ENCODE data around the gene KCNJ8.
"Not testable (repeated sequence)": the region's sequence is repeated elsewhere in the genome, so short reads cannot be mapped to it uniquely, and the experiment has no call there.

KCNJ8 gene

DNA sequence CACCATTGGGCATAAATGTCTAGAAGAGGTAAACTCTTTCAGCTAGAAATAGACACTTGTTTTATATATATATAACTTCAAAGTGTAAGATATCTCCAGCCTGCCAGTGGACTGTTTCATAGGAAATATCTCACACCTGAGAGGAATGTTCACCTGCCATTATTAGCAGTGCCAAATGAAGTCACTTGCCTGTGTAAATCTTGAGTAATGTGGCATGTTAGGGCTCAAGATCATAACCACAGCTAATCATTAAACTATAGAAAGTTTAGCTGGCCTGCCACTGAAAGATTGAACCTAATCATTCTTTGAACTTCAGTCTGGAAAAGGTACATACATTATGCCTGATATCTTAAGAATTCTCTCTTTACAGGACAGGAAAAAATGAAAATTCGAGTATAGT is 25.5 kb upstream of the KCNJ8 start:
- H3K27ac ChIP-seq = no peak overlapping the region
- TF ChIP-seq ZFX (IDR thresholded peaks at IDR 0.05; ENCODE audit: borderline replicate concordance) = no peak
- TF ChIP-seq, protein P1, sequence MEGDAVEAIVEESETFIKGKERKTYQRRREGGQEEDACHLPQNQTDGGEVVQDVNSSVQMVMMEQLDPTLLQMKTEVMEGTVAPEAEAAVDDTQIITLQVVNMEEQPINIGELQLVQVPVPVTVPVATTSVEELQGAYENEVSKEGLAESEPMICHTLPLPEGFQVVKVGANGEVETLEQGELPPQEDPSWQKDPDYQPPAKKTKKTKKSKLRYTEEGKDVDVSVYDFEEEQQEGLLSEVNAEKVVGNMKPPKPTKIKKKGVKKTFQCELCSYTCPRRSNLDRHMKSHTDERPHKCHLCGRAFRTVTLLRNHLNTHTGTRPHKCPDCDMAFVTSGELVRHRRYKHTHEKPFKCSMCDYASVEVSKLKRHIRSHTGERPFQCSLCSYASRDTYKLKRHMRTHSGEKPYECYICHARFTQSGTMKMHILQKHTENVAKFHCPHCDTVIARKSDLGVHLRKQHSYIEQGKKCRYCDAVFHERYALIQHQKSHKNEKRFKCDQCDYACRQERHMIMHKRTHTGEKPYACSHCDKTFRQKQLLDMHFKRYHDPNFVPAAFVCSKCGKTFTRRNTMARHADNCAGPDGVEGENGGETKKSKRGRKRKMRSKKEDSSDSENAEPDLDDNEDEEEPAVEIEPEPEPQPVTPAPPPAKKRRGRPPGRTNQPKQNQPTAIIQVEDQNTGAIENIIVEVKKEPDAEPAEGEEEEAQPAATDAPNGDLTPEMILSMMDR (IDR thresholded peaks at IDR 0.05) = no peak

DNA sequence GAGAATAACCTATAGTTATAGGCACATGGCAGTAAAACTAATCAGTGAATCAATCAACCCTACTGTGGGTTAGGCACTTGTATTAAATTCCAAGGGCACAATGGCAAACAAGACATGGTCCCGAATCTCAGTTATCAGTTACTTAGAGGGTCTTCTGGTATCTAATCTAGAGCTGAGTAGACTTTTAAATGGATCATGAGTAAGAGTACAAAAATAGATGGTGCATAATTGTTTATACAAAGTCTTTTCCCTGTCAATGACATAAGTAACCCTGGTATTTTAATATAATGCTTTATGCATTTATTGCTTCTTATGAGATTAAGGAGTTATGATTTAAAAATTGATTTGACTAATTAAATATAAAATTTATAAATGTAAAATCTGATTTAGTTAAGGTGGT is 23.0 kb upstream of the KCNJ8 start:
- TF ChIP-seq, protein P1 (IDR thresholded peaks at IDR 0.05) = no peak
- no peak for TF ChIP-seq ZFX (IDR thresholded peaks at IDR 0.05; ENCODE audit: borderline replicate concordance)

DNA sequence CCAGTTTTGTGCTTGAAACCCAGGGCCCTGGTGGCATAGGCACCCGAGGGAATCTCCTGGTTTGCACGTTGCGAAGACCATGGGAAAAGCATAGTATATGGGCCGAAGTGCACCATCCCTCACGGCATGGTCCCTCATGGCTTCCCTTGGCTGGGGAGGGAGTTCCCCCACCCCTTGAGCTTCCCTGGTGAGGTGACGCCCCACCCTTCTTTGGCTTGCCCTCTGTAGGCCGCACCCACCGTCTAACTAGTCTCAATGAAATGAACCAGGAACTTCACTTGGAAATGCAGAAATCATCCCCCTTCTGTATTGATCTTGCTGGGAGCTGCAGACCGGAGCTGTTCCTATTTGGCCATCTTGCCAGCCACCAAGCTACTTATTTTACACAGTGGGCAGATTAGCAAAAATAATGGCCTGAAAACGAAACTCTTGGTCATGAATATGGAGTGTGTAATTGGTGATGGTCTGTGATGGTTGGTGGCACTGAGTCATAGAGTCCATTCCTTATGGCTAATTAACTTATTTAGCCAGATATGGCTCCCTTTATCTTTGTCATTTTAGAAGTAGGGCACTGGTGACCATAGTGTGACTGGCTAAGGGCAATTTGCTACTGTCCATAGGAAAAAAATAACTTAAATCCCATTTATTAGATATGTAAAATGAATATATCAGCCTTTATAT is 21.3 kb upstream of the KCNJ8 start:
- no peak overlapping the region for H3K27ac ChIP-seq
- TF ChIP-seq, protein P1 (IDR thresholded peaks at IDR 0.05) = no peak
- no peak for TF ChIP-seq ZFX (IDR thresholded peaks at IDR 0.05; ENCODE audit: borderline replicate concordance)

More for the DNA sequence above, 23.0 kb upstream of the KCNJ8 start:
- no peak overlapping the region for H3K27ac ChIP-seq

DNA sequence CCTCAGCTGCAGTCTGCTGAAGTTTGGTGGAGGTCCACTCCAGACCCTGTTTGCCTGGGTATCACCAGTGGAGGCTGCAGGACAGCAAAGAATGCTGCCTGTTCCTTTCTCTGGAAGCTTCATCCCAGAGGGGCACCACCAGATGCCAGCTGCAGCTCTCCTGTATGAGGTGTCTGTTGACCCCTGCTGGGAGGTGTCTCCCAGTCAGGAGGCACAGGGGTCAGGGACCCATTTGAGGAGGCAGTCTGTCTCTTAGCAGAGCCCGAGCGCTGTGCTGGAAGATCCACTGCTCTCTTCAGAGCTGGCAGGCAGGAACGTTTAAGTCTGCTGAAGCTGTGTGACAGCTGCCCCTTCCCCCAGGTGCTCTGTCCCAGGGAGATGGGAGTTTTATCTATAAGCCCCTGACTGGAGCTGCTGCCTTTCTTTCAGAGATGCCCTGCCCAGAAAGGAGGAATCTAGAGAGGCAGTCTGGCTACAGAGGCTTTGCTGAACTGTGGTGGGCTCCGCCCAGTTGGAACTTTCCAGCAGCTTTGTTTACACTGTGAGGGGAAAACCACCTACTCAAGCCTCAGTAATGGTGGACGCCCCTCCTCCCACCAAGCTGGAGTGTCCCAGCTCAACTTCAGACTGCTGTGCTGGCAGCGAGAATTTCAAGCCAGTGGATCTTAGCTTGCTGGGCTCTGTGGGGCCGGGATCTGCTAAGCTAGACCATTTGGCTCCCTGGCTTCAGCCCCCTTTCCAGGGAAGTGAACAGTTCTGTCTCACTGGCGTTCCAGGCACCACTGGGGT is 20.5 kb upstream of the KCNJ8 start:
- H3K27ac ChIP-seq = not testable (repeated sequence)

DNA sequence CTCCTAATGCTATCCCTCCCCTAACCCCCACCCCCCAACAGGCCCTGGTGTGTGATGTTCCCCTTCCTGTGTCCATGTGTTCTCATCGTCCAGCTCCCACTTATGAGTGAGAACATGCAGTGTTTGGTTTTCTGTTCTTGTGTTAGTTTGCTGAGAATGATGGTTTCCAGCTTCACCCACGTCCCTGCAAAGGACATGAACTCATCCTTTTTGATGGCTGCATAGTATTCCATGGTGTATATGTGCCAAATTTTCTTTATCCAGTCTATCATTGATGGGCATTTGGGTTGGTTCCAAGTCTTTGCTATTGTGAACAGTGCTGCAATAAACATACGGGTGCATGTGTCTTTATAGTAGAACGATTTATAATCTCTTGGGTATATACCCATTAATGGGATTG is 15.2 kb upstream of the KCNJ8 start:
- not testable (repeated sequence) for H3K27ac ChIP-seq

DNA sequence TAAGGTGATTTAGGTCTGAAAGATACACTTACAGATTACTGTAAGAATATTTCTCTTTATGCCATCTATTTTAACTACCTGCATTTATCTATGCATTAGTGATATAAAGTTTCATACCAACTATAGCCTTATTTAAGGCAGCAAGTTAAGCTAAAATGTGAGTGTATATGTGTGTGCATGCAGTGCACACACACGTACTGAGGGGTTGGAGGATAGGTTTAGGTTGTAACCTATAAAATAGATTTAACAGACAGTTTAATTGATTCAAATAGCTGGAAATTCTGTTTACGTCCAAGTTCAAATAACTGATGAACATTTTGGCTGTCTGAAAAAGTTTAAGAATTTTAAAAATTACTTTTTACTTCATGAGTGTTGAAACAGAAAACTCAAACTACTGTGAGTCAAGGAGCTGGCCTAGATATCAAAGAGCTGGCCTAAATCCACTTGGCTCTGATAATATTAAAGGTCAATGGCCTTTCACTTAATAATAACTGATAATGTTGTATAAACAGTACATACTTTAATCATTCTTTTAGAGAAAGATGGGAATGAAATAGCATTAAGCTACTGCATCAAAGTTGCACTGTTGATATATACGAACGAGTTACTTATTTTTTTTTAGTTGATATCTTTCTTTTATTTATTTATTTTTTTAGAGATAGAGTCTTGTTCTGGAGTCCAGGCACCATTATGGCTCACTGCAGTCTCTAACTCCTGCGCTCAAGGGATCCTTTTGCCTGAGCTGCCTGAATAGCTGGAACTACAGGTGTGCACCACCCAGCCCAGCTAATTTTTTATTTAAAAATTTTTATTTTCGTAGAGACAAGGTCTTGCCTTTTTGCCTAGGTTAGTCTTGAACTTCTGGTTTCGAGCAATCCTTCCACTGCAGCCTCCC is 13.8 kb upstream of the KCNJ8 start:
- TF ChIP-seq, protein P1 (IDR thresholded peaks at IDR 0.05) = no peak
- no peak for TF ChIP-seq ZFX (IDR thresholded peaks at IDR 0.05; ENCODE audit: borderline replicate concordance)

DNA sequence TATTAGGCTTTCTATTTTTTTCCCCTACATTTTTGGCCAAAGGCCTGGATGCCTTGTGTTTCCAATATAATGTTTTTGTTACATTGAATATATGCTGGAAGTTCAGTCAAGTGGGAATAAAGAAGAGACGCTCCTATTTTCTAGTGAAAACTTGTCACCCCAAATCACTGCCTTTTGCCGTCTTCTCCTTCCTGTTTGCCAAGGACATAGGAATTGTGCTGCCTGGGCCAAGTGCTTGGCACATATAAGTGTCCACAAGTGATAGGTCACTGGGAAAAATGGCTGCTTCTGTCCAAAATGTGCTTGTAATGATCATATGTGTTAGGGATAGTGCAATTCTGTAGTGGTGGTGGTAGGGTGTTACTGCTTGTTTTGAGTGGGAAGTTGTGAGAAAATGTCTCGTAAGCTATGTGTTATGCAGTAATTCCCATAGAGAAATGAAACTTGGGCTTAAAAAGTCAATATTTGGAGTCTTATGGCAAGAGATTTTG is 11.6 kb upstream of the KCNJ8 start:
- no peak overlapping the region for H3K27ac ChIP-seq
- TF ChIP-seq ZFX (IDR thresholded peaks at IDR 0.05; ENCODE audit: borderline replicate concordance) = no peak
- TF ChIP-seq, protein P1 (IDR thresholded peaks at IDR 0.05) = no peak

More for the DNA sequence above, 13.8 kb upstream of the KCNJ8 start:
- no peak overlapping the region for H3K27ac ChIP-seq

DNA sequence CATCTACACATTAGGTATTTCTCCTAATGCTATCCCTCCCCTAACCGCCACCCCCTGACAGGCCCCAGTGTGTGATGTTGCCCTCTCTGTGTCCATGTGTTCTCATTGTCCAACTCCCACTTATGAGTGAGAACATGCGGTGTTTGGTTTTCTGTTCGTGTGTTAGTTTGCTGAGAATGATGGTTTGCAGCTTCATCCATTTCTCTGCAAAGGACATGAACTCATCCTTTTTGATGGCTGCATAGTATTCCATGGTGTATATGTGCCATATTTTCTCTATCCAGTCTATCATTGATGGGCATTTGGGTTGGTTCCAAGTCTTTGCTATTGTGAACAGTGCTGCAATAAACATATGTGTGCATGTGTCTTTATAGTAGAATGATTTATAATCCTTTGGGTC is 8.2 kb upstream of the KCNJ8 start:
- not testable (repeated sequence) for H3K27ac ChIP-seq
